Hematopoietic multipotent progenitor cell treated with erythropoietin and hydrocortisone succinate and interleukin-3 and kit ligand, for 6 days (in vitro differentiated cells): Measurements from ENCODE around the gene RUNX3.

ENCODE experiments used
- DNase-seq: peaks from one replicate; pipeline ENCODE4 v3.0.0-alpha.2; 2015

Gene RUNX3

DNA sequence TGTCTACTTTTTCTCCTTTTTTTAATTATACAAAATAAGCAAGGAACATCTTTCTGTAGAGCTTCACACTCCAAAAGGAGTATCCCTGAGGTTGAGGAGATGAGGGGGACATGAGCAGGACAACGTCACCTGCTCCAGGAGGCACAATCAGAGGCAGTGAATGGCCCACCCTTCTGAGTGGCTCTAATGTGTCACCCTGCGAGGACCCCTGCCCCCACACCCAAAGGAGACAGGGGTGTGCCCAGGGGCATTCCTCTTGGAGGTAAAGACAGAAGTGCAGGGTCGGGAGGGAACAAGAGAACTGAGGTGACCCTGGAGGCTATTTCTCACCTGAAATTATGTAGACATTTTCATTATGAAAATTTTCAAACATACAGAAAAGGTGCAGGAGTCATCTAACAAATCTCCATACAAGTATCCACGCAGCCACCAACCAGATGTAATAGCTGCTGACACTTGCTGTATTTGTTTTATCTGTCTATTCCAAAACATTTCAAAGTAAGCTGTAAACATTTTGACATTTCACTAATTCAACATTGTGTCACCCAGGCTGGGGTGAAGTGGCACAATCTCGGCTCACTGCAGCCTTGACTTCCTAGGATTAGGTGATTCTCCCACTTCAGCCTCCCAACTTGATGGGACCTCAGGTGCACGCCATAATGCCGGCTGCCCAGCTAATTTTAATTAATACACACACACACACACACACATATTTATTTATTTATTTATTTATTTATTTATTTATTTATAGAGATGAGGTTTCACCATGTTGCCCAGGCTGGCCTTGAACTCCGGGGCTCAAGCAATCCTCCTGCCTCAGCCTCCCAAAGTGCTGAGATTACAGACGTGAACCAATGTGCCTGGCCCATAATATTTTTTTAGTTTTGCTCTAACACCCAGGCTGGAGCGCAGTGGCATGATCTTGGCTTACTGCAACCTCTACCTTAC lies 70.7 kb downstream of the RUNX3 start:
- DNase-seq = no peak

DNA sequence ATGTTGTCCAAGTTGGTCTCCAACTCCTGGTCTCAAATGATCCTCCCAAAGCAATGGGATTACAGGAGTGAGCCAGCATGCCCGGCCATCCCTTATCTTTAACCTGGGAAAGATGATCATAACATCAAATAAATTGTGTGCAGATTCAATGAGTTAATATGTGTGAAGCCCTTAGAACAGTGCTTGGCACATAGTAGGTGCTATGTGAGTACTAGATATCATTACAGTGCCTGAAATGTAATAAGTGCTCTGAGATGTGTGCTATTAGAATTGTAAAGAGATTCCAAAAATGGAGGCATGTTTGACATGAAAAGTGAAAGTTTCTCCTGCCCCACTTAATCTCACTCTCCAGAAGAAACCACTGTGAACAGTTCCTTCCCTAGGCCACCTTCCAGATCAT lies 71.8 kb downstream of the RUNX3 start:
- no peak for DNase-seq

DNA sequence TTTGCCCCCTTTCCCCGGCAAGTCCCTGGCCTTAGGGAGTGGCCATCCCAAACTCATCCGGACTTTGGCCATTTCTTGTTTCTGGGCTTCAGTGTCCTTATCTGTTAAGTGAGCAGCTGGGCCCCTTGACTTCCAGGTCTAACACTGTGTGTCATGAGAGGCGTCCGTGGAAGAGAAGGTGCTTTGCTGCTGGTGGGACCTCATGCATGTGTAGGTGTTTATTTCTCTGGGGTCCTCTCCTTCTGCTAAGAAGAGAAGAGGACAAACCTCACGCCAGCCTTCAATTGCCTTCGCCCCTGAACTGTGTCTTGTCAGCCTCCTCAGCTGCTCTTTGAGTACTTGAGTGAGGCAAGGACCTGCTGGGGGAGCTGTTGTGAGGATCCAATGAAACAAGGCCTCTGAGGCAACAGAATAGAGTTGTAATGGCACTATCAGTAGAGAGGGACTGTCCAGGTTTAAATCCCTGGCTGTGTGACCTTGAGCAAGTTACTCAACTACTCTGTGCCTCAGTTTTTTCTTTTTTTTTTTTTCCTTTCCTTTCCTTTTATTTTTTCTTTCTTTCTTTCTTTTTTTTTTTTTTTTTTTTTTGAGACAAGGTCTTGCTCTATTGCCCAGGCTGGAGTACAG lies 72.5 kb downstream of the RUNX3 start:
- peak; percentile 36 for DNase-seq

DNA sequence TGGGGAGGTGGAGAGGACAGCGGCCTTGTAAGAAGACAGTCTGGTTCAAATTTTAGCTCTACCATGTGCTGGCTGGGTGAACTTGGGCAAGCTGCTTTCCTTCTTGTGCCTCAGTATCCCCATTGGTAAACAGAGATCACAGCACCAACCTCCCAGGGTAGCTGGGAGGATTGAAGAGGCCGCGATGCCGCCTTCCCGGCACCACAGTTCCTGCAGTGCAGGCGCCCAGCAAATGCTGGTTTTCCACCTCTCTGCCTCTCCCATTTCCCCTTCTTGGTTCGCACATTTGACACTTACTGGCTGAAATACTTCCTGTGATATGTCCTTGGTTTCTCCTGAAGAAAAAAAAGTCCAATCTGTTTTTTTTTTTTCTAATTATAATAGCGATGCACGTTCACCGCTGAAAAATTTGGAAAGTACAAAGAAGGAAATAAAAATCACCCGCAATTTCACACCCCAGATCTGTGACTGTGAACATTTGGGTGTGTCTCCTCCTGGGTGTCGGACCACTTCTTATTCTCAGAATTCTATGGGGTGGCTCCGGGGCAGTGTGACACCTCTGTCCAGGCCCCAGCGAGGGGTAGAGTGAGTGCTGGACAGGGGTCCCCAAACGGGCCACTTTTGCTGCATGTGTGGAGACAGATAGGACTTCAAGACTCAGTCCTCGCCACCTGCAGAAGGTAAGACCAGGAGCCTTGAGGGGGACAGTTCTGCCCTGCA lies 73.1 kb downstream of the RUNX3 start:
- no peak for DNase-seq

DNA sequence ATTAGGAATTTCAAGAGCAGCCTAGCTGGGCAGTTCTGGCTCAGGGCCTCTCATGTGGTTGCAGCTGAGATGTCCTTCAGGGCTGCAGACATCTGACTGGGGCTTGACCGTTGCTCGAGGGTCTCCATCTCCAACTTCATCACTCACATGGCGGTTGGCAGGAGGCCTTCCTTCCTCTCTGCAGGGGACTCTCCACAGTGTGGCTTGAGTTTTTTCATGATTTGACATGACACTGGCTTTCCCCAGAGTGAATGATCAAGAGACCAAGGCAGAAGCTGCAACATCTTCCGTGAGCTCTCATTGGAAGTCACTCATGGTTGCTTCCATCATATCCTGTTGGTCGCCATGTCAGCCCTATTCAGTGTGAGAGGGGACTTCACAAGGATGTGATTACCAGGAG lies 74.6 kb downstream of the RUNX3 start:
- no peak for DNase-seq

DNA sequence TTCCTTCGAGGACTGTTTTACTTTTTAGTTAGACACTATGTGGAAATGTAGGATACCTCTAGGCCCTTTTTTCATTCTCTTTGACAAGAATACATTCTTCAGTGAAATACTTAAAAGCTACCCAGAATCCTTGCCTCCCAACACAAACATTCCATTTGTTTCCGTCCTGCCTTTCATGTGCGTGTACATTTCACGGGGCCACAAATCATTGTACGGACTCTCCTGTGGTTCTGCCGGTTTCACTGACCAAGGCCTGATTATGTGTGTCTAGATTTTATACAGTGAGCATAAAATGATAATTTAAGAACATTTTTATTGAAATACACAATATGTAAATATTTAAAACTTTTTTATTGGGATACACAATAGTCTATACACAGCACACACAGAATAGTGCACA lies 76.4 kb downstream of the RUNX3 start:
- no peak for DNase-seq

DNA sequence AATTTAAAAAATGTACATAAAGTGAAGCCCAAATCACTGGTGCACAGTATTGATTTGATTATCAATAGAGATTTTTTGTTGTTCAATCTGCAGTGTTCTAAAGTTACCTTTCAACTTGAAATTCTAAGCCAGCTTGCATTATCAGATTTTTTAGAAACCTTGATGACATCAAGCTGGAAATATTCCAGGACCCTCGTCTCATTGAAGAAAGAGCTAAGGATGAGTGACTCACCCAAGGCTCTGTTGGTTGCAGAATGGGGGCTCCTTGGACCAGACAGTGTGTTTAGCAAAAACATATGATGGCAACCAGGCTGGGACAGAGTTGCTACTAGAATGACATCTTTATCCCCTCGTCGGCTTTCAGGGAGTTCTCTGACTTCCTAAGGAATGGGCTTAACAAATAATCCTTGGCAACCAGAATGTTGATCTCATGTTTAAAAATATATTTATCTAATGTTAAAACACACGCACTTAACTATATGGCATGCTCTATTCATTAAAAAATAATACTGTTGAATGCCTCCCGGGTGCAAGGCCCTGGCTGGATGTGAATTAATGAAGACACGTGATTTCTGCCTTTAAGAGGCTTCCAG lies 79.7 kb downstream of the RUNX3 start:
- no peak for DNase-seq

DNA sequence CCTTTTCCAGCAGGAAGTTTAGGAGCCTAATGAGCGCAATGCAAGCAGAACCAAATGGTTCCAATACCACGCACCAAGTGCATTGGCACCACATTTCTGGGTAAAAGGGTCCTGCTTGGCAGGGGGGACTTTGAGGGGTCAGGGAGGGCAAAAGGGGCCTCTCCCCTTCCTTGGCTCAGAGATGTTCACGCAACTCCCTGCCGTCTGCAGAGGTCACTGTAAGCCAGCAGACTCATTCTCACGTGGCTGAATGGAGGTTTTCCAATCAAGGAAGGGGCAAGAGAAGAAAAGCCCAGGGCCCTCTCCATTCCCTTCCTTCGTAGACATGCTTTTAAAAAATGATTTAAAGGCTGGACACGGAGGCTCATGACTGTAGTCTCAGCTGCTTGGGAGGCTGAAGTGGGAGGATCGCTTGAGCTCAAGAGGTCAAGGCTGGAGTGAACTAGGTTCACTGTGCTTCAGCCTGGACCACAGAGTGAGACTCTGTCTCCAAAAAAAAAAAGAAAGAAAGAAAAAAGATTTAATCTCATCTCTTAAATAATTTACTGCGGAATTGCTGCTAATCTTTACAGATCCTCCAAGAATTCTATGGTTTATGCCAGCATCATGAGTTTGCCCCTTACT lies 80.3 kb downstream of the RUNX3 start:
- peak; percentile 67 for DNase-seq
